HG02970 (cell line): ENCODE data around the gene AP1S1.

Experiments
- ATAC-seq: cut with Tn5 transposase; IDR thresholded peaks from one replicate; pipeline ENCODE4 v1.9.1; 2021; ENCODE audit warnings: mild to moderate bottlenecking, moderate library complexity, moderate number of reproducible peaks; ENCODE audit not compliant: unreplicated experiment, low FRiP score

Gene AP1S1

DNA sequence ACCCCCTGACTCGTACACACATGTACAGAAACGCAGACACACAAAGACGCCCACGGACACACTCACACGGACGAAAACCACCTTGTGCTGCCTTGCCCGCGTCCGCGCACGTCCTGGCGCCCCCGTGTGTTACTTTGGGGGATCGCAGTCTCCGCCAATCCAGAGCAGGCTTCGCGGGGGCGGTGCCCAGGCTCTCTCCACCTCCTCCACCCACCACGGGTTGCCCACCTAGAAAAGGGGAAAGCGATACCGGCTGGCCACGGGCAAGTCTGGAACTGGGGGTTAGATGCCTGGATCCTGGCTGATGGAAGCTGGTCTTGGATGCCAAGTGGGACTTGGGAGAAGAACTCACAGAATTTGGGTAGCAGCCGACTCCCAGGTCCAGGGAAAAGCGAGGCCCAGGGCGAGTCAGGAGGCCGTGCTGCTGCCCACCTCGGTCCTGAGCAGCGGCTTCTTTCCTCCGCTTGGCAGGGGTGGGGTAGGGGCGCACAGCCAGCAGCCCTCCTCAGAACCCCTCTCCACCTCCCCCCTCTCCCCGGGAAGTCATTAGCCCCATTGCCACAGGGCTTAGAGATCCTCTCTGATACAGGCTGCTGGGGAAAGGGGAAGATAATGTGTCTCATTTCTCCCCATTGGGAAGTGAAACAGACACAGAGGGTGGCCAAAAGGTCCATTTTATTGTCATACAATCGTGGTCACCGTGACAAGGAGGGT lies 15.7 kb downstream of the AP1S1 start:
- ATAC-seq, result no peak

DNA sequence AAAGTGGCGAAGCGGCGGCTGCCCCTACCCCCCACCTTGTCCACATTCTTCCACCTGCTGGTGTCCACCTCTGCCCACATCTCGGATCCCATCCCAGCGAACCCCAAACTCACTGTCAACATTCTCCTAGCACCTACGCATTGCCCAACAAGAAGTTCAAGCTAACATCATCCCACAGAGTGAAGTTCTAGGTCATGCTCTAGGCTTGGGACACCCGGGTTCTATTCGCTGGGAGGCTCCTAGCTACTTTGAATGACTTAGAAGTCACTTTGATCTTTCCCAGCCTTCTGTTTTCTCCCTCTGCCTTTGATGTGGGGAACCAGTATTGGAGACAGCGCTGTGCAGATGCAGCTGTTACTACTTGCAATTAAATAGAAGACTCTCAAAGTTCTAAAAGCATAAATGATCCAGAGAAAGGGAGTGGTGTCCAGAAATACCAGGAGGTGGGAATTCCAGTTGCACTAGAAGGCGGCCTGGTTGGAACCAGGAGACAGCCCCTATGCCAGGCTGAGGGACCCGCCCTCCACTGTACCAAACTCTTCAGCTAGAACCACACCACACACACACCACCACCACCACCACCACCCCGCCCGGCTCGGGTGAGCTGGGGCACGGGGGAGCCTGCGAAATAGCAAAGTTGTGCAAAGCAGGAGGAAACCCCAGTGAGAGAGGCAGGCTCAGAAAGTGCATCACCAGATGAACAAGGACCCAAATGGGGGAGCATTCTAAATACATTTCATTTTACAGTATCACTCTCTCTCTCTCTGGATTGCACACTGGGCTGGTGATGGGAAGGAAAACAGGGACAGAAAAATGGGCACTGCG lies 16.6 kb downstream of the AP1S1 start:
- ATAC-seq, result no peak

DNA sequence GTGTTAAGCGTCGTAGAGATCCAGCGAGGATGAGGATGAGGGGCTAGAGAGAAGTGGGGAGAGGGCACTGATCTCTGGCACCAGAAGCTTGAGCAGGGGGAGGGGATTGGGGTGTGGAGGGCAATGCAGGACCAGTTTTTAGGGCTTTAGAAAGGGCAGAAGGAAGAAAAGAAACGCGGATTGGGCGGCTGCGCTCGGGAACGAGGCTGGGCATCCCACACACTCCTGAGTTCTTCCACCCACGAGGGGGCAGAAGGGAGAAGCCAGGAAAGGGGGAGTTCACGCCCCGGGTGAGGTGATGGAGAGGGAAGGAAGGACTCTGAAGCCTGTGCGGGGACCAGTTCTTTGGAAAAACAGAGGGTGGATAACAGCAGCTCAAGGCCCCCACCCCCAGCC lies 17.2 kb downstream of the AP1S1 start:
- ATAC-seq, result no peak

DNA sequence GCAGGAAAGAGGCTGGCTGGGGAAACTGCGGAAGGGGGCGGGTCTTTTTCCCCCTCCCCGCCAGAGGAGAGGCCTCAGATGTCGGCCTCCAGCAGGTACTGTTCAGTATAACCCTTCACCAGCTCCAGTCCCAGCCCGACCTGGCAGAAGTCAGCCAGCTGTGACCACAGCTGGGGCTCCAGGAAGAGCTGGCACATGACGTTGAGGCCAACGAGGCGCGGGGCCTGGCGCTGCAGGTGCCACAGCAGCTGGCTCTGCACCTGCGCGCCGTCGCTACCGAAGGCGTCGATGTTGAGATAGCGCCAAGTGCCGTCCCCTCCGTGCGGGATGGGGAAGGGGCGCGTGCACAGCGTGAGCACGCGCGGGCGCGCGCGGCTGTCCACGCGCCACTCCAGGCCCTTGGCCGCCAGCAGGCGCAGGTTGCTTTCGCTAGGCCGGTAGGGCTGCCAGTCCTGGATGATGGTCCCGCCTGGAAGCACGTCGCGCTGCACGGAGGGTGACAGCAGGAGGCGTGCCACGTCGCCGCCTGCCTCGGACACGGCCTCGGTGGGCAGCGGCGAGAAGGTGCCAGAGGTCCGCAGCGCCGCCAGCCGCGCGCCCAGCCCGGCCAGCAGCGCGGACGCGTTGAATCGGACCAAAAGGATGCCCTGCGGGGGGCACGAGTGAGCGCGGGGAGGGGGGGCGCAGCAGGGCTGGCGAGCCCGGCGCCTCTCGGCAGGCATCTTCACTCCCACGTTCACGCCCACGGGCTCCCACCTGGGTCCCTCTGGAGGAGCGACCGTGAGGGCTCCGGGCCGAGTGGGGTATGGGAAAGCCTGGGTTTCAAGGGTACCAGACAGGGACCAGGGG lies 18.0 kb downstream of the AP1S1 start:
- no peak for ATAC-seq

DNA sequence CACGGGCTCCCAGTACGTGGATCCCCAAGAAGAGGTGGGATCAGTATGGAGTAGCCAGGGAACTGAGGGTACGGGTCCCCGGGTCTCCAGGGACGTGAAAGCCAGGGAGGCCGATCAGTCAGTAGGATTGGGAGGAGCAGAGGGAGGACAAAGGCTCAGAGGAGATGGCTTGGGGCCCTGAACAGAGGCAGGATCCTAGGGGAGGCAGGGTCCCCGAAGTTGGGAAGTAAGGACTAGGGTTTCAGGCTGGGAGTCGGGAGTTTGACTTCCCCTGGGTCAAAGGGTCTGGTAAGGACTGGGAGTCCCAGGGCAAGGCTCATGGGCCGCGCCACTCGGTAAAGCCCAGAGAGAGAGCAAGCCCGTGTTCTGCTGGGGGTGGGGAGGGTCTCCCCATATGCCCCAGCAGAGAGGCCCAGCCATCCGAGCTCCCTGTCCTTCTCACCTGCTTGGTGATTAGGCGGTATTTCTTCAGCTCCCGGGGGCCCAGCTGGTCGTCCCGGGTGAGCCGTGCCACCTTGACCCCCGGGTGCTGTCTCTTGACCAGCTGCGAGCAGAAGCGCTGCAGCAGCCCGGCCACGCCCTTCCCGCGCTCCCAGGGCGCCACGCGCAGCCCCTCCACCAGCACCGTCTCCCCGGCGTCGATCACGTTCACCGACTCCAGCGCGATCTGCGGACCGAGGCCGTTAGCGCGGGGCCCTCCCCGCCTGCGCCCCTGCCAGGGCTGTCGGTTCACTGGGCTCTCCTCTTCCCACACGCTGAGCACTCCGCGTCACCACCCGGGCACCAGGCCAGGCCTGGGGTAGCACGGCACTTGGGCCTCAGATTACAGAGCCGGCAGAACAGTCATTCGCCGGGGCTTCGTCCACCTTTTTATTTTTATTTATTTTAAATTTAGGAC lies 18.8 kb downstream of the AP1S1 start:
- ATAC-seq, result no peak

DNA sequence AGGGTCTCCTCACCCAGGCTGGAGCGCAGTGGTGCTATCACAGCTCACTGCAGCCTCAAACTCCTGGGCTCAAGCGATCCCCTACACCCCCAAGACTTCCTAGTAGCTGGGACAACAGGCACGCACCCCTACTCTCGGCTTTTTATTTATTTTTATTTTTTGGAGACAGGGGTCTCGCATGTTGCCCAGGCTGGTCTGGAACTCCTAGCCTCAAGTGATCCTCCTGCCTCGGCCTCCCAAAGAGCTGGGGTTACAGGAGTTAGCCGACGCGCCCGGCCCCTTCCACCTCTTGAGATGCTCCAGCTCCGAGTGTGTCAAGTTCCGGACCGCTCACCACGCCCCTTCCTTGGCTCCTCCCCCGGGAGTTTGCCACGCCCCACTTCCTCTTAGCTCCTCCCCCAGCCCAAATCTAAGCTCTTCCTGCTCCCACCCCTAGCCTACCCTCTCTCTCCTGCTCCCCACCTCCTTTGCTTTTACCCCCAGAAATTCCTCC lies 19.5 kb downstream of the AP1S1 start:
- no peak for ATAC-seq

DNA sequence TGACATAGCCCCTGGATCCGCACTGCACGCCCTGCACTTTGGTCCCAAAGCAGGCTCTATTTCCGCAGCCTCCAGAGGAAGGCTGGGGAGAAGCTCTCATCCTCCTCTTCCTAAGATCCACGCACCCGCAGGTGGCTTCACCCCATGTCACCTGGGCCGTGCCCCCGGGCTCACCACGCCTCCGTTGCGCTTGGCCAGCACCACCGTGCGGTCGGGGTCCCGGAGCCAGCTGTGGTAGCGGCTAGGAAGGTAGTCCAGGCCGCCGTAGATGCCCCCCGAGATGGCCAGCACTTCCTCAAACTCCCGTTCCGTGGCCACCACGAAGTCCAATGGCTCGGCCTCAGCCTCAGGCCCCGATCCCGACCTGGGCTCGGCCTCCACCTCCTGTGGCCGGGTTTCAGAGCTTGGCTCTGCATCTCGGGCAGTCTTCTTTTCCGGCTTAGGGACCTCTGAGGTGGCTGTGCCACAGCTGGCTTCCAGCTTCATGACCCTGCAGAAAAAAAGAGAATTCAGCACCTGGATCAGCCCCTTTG lies 20.1 kb downstream of the AP1S1 start:
- ATAC-seq, result no peak

DNA sequence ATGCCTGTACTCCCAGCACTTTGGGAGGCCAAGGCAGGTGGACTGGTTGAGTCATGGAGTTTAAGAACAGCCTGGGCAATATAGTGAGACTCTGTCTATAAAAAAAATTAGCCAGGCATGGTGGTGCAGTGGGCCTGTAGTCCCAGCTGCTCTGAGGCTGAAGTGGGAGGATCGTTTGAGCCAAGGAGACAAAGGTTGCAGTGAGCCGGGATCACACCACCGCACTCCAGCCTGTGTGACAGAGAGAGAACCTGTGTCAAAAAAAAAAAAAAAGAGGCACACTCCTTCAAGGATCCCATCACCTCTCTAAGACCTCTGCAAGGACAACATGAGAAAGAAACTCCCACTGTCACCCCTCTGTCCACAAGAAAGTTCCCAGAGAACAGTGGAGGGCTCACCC lies 21.4 kb downstream of the AP1S1 start:
- ATAC-seq, result no peak

DNA sequence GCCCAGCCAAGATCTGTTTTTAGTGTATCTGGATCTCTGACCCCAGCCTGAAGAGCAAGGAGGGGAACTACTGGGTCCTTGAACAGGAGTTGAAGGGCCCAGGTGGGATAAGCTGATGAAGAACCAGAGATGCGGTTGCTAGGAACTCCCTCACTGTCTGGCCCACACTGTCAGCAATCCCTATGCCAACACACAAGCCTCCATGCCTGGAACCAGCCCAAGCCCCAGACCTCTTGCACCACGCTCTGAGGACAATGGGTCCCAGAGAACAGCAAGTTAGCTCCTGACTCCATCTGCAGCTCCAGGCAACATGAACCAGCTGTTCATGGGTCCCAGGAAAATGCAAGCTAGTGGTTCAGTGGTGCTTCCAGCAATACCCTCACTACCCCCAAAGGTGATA lies 23.4 kb downstream of the AP1S1 start:
- ATAC-seq, result no peak

DNA sequence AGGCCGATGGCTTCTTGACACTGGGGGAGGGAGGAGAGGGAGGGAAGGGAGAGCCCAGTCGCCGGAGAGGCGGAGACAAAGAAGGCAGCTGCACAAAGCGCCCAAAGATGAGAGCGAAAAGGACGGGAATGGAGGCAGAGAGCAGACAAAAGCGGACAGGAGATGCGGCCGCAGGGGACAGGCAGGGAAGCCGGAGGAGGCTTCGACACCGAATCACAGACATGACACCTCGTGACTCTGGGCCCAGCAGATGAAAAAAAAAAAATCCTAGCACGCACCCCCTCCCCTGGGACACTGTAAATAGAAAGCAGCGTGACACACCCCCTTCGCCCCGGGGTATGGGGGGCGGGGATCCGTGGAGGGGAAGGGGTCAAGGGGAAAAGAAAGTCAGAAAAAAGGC lies 24.8 kb downstream of the AP1S1 start:
- ATAC-seq, result no peak

DNA sequence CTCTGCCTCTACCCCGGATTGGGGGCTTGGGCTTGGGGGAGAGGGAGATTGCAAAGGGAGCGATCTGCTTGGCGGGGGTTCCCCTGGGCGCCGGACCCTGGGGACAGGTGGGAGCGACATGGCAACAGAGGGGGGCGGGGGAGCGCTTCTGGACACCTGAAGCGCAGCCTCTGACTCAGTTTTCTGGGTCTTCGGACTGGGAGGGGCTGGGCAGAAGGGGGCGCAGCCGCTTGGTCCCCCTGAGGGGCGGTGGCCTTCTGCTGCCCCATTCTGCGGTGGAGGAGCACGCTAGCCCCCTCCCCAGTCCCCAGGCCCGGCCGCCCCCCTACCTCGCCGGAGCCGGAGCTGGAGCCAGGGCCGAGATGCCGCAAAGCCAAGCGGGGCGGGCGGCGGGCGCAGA lies 25.4 kb downstream of the AP1S1 start:
- ATAC-seq, result no peak

DNA sequence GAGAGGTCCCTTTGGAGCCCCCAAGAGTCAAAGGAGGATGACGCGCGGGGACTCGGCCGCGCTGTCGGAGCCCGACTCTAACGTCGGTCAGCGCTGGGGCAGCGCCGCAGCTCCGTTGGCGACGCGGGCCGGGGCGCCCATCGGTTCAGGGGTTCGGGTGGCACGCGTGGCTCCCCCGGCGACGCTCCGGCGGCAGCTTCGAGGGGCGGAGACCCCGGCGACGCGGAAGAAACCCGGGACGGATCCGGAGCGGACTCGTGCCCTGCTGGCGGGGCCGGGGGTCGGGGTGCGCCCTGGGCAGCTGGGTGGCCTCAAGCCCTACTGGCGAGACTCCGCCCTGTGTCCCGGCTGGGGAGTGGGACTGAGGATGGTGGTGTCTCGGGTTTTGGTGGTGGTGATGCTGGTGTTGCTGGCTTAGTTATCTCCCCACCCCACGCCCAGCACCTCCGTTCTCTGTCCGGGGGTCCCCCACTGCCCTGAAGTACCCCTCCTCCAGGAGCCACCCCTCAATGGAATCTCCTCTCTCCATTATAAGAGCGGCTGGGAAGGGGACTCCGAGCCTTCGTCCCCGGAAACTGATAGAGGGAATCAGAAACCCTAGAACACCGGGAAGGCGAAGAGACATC lies 26.0 kb downstream of the AP1S1 start, which contains the start of gene NAT16:
Gene NAT16 (minus strand): TSS at position 164 of the 626 bp plus-strand sequence. CDS start 5,486 bp downstream, outside the sequence.
- no peak for ATAC-seq

DNA sequence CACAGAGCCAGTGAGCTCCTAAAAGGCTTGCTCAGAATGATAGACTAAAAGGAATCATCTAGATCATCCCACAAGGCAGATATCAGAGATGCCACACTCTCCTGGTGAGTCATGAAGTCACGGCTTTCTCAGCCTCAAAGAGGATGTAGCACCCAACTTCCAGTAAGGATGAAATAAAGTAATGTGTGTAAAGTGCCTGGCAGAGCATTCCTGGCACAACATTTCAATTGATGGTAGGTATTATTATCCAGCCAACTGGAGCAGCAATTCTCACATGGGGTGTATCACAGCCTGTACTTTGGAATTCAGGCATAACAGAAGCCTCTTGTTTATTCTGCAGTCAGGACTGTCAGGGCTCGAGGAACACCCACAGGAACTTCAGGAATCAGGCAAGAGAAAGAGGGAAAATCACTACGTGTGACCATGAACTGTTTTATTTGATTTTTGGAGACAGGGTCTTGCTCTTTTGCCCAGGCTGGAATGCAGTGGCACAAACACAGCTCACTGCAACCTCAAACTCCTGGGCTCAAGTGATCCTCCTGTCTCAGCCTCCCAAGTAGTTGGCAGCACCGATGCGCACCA lies 31.1 kb downstream of the AP1S1 start:
- ATAC-seq, result no peak

DNA sequence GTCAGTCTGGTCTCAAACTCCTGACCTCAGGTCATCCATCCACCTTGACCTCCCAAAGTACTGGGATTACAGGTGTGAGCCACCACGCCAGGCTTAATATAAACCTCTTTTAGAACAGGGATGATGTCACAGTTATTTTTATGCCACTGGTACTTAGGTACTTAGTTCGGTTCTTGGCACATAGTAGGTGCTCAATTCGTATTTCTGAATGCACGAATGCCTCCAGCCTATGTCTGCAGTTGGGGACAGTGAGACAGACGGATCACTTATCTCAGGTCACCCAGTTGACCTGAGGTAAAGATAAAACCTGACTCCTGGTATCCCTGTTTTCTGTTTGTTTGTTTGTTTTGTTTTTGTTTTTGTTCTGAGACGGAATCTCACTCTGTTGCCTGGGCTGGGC lies 31.9 kb downstream of the AP1S1 start:
- ATAC-seq, result no peak

DNA sequence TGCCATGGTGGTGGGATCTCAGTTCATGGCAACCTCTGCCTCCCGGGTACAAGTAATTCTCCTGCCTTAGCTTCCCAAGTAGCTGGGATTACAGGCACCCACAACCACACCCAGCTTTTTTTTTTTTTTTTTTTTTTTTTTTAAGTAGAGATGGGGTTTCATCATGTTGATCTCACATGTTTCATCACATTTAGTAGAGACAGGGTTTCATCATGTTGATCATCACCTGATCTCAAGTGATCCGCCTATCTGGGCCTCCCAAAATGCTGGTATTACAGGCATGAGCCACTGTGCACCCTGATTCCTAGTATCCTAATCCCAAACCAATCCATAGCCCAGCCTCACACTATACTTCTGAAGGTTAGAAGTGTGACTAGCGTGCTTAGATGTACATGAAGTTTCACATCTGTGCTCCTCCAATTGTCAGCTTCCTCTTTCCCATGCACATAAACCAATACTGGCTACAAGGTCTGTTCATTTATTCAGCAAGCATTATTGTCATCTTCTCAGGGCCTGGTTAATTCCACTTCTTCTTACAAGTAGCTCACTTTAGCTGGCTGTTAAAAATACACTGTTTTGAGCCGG lies 32.7 kb downstream of the AP1S1 start:
- no peak for ATAC-seq

DNA sequence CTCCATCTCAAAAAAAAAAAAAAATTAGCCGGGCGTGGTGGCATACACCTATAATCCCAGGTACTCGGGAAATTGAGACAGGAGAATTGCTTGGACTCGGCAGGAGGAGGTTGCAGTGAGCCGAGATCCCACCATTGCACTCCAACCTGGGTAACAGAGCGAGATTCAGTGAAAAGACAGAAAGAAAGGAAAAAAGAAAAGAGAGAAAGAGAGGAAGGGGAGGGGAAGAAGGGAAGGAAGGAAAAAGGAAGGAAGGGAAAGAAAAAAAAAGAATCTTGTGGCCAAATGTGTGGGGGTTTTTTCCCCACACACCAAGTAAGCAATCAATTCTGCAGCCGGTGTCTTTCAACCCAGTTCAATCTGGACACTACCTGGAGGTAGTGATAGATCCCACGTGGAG lies 34.8 kb downstream of the AP1S1 start:
- no peak for ATAC-seq

DNA sequence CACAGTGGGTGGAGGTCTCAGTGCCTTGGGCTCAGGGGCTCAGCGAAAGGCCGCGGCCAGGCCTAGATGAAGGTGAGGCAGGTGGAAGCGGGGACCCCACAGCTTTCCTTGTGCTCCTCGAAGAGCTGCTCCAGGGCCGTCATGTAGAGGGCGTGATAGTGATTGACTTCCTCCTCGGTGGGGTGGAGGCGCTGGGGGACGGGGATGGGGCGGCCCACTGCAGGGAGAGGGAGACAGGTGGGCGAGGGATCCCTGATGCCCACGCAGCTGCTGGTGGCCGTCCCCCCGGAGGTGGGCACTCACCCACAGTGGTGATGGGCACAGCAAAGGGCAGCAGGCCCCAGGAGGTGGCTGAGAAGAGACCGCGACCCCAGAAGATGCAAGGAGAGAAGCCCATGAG lies 41.6 kb downstream of the AP1S1 start:
- ATAC-seq, result no peak

DNA sequence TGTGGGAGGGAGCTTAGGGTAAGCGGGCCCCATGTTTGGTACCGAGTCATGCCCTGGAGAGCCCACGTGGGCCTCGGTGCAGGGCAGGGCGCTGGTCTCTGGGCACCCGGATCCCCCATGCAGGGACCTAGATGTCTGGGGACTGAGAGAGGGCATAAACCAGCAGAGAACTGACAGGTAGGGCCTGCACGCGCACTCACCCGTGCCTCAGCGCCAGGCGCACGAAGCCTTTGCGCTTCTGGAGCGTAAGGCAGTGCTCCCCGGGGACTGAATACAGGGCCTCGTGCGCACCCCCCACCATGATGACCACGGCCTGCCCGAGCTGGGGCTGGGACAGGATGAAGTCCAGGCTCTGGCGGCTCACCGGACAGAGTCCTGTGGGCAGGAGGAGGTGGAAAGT lies 43.7 kb downstream of the AP1S1 start:
- ATAC-seq, result no peak
